HepG2 (cell line): ENCODE data around the gene NFATC3. TPM values are rescaled to one million over a fixed set of nuclear protein-coding genes. Genes with fewer than 3 reads are reported as not detected.
A peak's percentile ranks its signal among the peaks of the same experiment; 100 is the strongest.

Experiments used
- CSRNP2 ChIP-seq: sonication (generic); formaldehyde crosslinking; conservative IDR thresholded peaks from 2 replicates; pipeline ENCODE4 v1.8.0; 2022; ENCODE audit warnings: low read depth, missing genetic modification reagents
- FOXA3 ChIP-seq: IDR thresholded peaks from 2 replicates; pipeline ENCODE4 v1.6.1; 2016; ENCODE audit warnings: missing genetic modification reagents, missing compliant biosample characterization
- FOXM1 ChIP-seq: sonication (generic); formaldehyde crosslinking; IDR thresholded peaks from 2 replicates; pipeline ENCODE4 v1.5.0; 2020; ENCODE audit warnings: missing genetic modification reagents
- GZF1 ChIP-seq: sonication (generic); formaldehyde crosslinking; IDR thresholded peaks from 2 replicates; pipeline ENCODE4 v1.5.1; 2020; ENCODE audit warnings: mild to moderate bottlenecking, missing genetic modification reagents
- HNRNPK ChIP-seq: fragments of 200-400 bp; formaldehyde crosslinking; IDR thresholded peaks from 2 replicates; pipeline ENCODE4 v1.6.1; 2018; ENCODE audit warnings: low read length, low read depth, moderate library complexity, mild to moderate bottlenecking; ENCODE audit not compliant: poor library complexity, severe bottlenecking
- KDM1A ChIP-seq: IDR thresholded peaks from 2 replicates; pipeline ENCODE4 v1.6.1; 2016; ENCODE audit warnings: missing compliant biosample characterization
- MED8 ChIP-seq: sonication (generic); formaldehyde crosslinking; IDR thresholded peaks from 2 replicates; pipeline ENCODE4 v1.8.1; 2023; ENCODE audit warnings: mild to moderate bottlenecking, missing genetic modification reagents; ENCODE audit not compliant: insufficient replicate concordance
- NCOR1 ChIP-seq: fragments of 200-600 bp; sonication (generic); IDR thresholded peaks from 2 replicates; pipeline ENCODE4 v1.7.0; 2017; ENCODE audit warnings: antibody characterized with exemption, low read length, borderline replicate concordance
- NR1H2 ChIP-seq: sonication (generic); formaldehyde crosslinking; IDR thresholded peaks from 2 replicates; pipeline ENCODE4 v1.8.1; 2022; ENCODE audit warnings: low read depth, missing genetic modification reagents, borderline replicate concordance
- PAXIP1 ChIP-seq: sonication (generic); formaldehyde crosslinking; conservative IDR thresholded peaks from 2 replicates; pipeline ENCODE4 v1.4.0; 2020; ENCODE audit warnings: mild to moderate bottlenecking, missing genetic modification reagents, moderate library complexity
- PCBP1 ChIP-seq: fragments of 200-400 bp; formaldehyde crosslinking; IDR thresholded peaks from 2 replicates; pipeline ENCODE4 v1.6.1; 2017; ENCODE audit warnings: mild to moderate bottlenecking, low read depth, low read length, borderline replicate concordance
- RBM22 ChIP-seq: fragments of 200-400 bp; formaldehyde crosslinking; optimal IDR thresholded peaks from 2 replicates; pipeline ENCODE3; 2017; ENCODE audit warnings: mild to moderate bottlenecking, low read length, moderate library complexity
- REL ChIP-seq: sonication (generic); formaldehyde crosslinking; conservative IDR thresholded peaks from 2 replicates; pipeline ENCODE4 v1.8.0; 2022; ENCODE audit warnings: mild to moderate bottlenecking, missing genetic modification reagents, moderate library complexity
- SATB2 ChIP-seq: sonication (generic); formaldehyde crosslinking; IDR thresholded peaks from 2 replicates; pipeline ENCODE4 v1.5.0; 2020; ENCODE audit warnings: missing genetic modification reagents
- SKI ChIP-seq: fragments of 450-650 bp; IDR thresholded peaks from one replicate; pipeline ENCODE4 v1.6.1; 2018; ENCODE audit warnings: mild to moderate bottlenecking; ENCODE audit not compliant: partially characterized antibody
- SMYD3 ChIP-seq: sonication (generic); formaldehyde crosslinking; IDR thresholded peaks from 2 replicates; pipeline ENCODE4 v1.8.1; 2023; ENCODE audit warnings: mild to moderate bottlenecking, missing genetic modification reagents
- SP5 ChIP-seq: IDR thresholded peaks from 2 replicates; pipeline ENCODE4 v1.6.1; 2016; ENCODE audit warnings: low read depth, borderline replicate concordance
- ZEB1 ChIP-seq: IDR thresholded peaks from 2 replicates; pipeline ENCODE4 v1.6.1; 2012; ENCODE audit warnings: mild to moderate bottlenecking, low read depth, inconsistent platforms; ENCODE audit not compliant: insufficient replicate concordance
- ZNF230 ChIP-seq: sonication (generic); formaldehyde crosslinking; IDR thresholded peaks from 2 replicates; pipeline ENCODE4 v1.4.0; 2020; ENCODE audit warnings: mild to moderate bottlenecking, missing genetic modification reagents
- ZNF263 ChIP-seq: sonication (generic); formaldehyde crosslinking; IDR thresholded peaks from 2 replicates; pipeline ENCODE4 v1.4.0; 2020; ENCODE audit warnings: missing genetic modification reagents
- ZNF34 ChIP-seq: sonication (generic); formaldehyde crosslinking; IDR thresholded peaks from 2 replicates; pipeline ENCODE4 v1.4.0; 2020; ENCODE audit warnings: mild to moderate bottlenecking, missing genetic modification reagents, borderline replicate concordance
- ZNF468 ChIP-seq: sonication (generic); formaldehyde crosslinking; IDR thresholded peaks from 2 replicates; pipeline ENCODE4 v1.8.0; 2022; ENCODE audit warnings: mild to moderate bottlenecking, moderate library complexity, missing genetic modification reagents
- ZNF670 ChIP-seq: sonication (generic); formaldehyde crosslinking; IDR thresholded peaks from 2 replicates; pipeline ENCODE4 v1.8.0; 2022; ENCODE audit warnings: mild to moderate bottlenecking, missing genetic modification reagents, borderline replicate concordance
- ZNF878 ChIP-seq: sonication (generic); formaldehyde crosslinking; IDR thresholded peaks from 2 replicates; pipeline ENCODE4 v1.8.1; 2023; ENCODE audit warnings: mild to moderate bottlenecking, missing genetic modification reagents, moderate library complexity
- polyA plus RNA-seq, 8 experiments: library from polyadenylated mRNA; depleted of rRNA in 3 of 8; stranded (reverse) in 7 of 8; unstranded in 1 of 8; fragments of >200 nt; fragmentation: Illumina TruSeq in 4 of 8; extraction: Trizol in 4 of 8; gene quantifications; 2 replicates each; pipeline versions ENCODE4 v1.2.1 to v1.2.3, GENCODE V29; 2011 to 2016; ENCODE audit warnings: low read depth in 4 of 8, missing spikeins in 1 of 8, mixed read lengths in 1 of 8; ENCODE audit not compliant: insufficient read depth in 1 of 8
- total RNA-seq, 5 experiments: library from RNA; depleted of rRNA; stranded (reverse); fragments of >200 nt; fragmentation: Illumina TruSeq; extraction: Trizol; gene quantifications; 2 replicates each; pipeline ENCODE4 v1.2.3, GENCODE V29; 2016; ENCODE audit warnings: low read depth in 1 of 5

NFATC3 gene
- total and polyA plus RNA-seq, 2 of the 13 experiments (the other 11 are each of a cell fraction or from before 2014, with no cell fraction given) = 52.6 to 62.7 TPM

GRCh38 chr16:68244903-68245853 lies 160.0 kb downstream of the NFATC3 start, which contains the start of gene PLA2G15 (continued):
- no peak for TF ChIP-seq ZNF468
- TF ChIP-seq NR1H2 = no peak
- peak; percentile 58; the same call in 1 of the 2 replicates for TF ChIP-seq SP5 (CRISPR knock-in tag)
- TF ChIP-seq PAXIP1 = peak; percentile 26
- TF ChIP-seq SMYD3 (CRISPR knock-in tag) = 0 out of 2 replicates have a peak, but pooled peaks have one; percentile 12
- TF ChIP-seq REL (CRISPR knock-in tag) = peak; percentile 94
- TF ChIP-seq ZNF34 (CRISPR knock-in tag) = no peak
- no peak for TF ChIP-seq CSRNP2 (CRISPR knock-in tag)
- TF ChIP-seq SATB2 = no peak
- peak; percentile 39; the same call in 1 of the 2 replicates for TF ChIP-seq FOXA3 (CRISPR knock-in tag)
- no peak for TF ChIP-seq ZNF878 (CRISPR knock-in tag)
- TF ChIP-seq GZF1 (CRISPR knock-in tag) = no peak
- 0 out of 2 replicates have a peak, but pooled peaks have one; percentile 14 for TF ChIP-seq ZNF263 (CRISPR knock-in tag)
- TF ChIP-seq SKI = no peak
- peak; percentile 7; the same call in 1 of the 2 replicates for TF ChIP-seq ZNF230 (CRISPR knock-in tag)
- 0 out of 2 replicates have a peak, but pooled peaks have one; percentile 39 for TF ChIP-seq FOXM1 (CRISPR knock-in tag)
- no peak for TF ChIP-seq HNRNPK
- TF ChIP-seq RBM22 = no peak
- no peak for TF ChIP-seq NCOR1
- TF ChIP-seq KDM1A = peak; percentile 46; the same call in 1 of the 2 replicates
- TF ChIP-seq PCBP1 = 0 out of 2 replicates have a peak, but pooled peaks have one; percentile 25
- TF ChIP-seq ZNF670 (CRISPR knock-in tag) = 0 out of 2 replicates have a peak, but pooled peaks have one; percentile 71
- TF ChIP-seq MED8 (CRISPR knock-in tag) = no peak
- no peak for TF ChIP-seq ZEB1
